ENCODE results near the gene RGP1.
A peak's percentile ranks its signal among the peaks of the same experiment; 100 is the strongest.

The RGP1 gene

DNA sequence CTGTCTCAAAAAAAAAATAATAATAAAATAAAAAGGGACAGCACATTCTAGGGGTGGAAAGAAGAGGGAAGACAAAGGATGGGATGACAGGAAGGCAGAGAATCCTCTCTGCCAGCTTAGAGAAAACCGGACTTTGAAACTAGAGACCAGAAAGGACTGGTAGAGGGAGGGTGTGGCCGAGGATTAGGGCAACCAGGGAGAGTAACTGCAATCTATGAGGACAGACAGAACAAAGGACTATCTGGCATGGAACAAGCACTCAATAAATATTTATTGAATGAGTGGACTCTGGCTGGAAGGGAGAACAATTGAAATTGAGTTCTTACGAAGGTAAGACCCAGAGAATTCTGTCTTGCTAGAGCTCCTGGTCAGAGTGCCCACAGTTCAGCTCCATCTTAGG is 2.5 kb upstream of the RGP1 start:
- CTCF ChIA-PET: interaction anchor here (0.6 to 0.9 kb wide), 2 partner anchors 11 to 87 kb away, joined by 3 to 5 read pairs; no protein-coding TSS in a partner anchor

DNA sequence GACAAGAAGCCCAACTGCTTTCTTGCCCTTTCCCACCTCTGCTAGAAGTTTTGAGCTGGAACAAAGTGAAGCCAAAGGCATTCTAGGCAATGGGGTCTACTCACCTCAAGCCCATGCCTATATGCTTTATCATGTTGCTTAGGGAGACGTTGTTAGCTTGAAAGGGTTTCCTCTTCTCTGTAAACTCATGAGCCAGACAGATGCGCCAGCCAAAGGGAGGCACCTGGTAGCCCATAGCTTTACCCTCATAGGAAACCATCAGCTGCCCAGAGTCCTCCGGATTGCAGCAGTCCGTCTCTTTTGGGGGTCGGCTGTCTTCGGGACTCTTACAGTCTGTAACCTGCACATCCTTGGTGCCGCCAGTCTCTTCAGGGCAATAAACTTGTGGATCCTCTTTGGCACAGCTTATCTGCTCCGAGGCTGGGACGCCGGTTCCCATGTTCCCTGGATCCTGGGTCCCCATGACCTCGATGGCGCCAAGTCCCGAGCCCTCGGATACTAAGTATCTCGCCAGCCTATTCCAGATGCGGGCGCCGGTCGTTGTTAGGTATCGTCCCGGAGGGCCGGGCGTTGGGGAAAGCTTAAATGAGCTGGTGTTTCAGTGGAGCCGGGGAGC is 737 bp upstream of the RGP1 start:
- no peak for TF ChIP-seq CTCF (conservative IDR thresholded peaks at IDR 0.05; ENCODE audit: low read depth)
- CTCF ChIA-PET: interaction anchor here (0.6 to 1.6 kb wide), 4 partner anchors 10 to 78 kb away, joined by 3 to 10 read pairs (median 6); no protein-coding TSS in a partner anchor
- POLR2A ChIA-PET (ENCODE audit: low non-redundant PET): interaction anchor here (0.6 to 2.3 kb wide), 2 partner anchors 16 to 103 kb away, joined by 5 to 13 read pairs; partner anchors contain the start of genes CREB3 and TLN1
- peak overlapping the region; percentile 88 for H3K27ac ChIP-seq
- no peak for DNase-seq (ENCODE audit: low spot score)

More for the DNA sequence above, 2.5 kb upstream of the RGP1 start:
- POLR2A ChIA-PET (ENCODE audit: low non-redundant PET): no interaction called here
- 0 out of 2 replicates have a peak overlapping the region, but pooled peaks have one; percentile 9 for H3K27ac ChIP-seq
- TF ChIP-seq CTCF (conservative IDR thresholded peaks at IDR 0.05; ENCODE audit: low read depth): no peak
- DNase-seq (ENCODE audit: low spot score): no peak

- peak overlapping the region; percentile 88 for H3K27ac ChIP-seq
- DNase-seq (ENCODE audit: low spot score): no peak
- ChIA-PET POLR2A (ENCODE audit: low non-redundant PET) (interaction anchor here (0.6 to 2.3 kb wide), 4 partner anchors 10 to 84 kb away, joined by 5 to 13 read pairs (median 7); partner anchors contain the start of genes CREB3 and TLN1), CTCF (interaction anchor here (1.0 kb wide), 1 partner anchor 13 kb away, joined by 4 read pairs; no protein-coding TSS in a partner anchor)
- TF ChIP-seq CTCF (conservative IDR thresholded peaks at IDR 0.05; ENCODE audit: low read depth): no peak
Measured at GRCh38 chr9:35749515-35750255, 598 bp downstream of the RGP1 start.

DNA sequence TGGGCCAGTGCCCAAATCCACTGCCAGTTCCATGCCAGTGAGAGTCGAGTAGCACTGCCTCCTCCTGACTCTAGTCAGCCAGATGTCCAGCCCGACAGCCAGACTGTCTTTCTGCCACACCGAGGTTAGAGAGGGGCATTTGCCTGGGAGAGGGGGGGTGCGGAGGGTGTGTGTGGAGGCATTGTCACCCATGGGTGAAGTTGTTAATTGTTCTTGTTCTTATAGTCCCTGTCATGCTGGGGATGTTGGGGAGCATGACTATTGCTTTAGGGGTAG is 1.1 kb downstream of the RGP1 start:
- CTCF ChIA-PET: interaction anchor here (1.0 kb wide), 1 partner anchor 14 kb away, joined by 4 read pairs; no protein-coding TSS in a partner anchor
- no peak for DNase-seq (ENCODE audit: low spot score)
- POLR2A ChIA-PET (ENCODE audit: low non-redundant PET): interaction anchor here (1.0 to 2.3 kb wide), 2 partner anchors 9 to 18 kb away, joined by 7 to 13 read pairs; partner anchors contain the start of genes CREB3 and TLN1
- TF ChIP-seq CTCF (conservative IDR thresholded peaks at IDR 0.05; ENCODE audit: low read depth): no peak
- peak overlapping the region; percentile 88 for H3K27ac ChIP-seq

GRCh38 chr9:35753466-35753865 is 4.4 kb downstream of the RGP1 start:
- no peak for TF ChIP-seq CTCF (conservative IDR thresholded peaks at IDR 0.05; ENCODE audit: low read depth)
- no peak overlapping the region for H3K27ac ChIP-seq
- no peak for DNase-seq (ENCODE audit: low spot score)
- POLR2A ChIA-PET (ENCODE audit: low non-redundant PET): no interaction called here
- CTCF ChIA-PET: interaction anchor here (0.7 kb wide), 1 partner anchor 9 kb away, joined by 3 read pairs; no protein-coding TSS in a partner anchor

DNA sequence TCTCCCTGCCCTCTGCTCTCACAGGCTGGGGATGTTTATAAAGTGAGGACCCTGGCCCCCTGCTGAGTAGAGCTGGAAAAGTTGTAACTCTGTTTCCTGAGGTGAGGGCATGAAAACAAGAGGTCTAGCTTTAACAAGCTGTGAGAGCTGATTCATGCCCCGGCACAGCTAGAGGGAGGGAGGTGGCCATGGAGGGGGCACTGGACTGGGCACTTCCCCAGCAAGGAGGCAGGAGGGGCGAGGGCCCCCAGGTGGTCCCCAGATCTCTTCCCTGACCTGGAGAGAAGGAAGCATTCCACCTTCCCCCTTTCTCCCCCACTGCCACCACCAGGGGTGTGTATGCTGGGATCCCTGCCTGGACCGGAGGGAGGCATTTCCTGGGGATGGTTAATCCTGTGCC is 5.2 kb downstream of the RGP1 start, which contains the start of gene MSMP:
MSMP (minus strand) TSS at position 13 of the 400 bp plus-strand sequence. CDS start 147 bp downstream, outside the sequence.
- no peak for TF ChIP-seq CTCF (conservative IDR thresholded peaks at IDR 0.05; ENCODE audit: low read depth)
- ChIA-PET POLR2A (ENCODE audit: low non-redundant PET) (no interaction called here), CTCF (interaction anchor here (0.5 to 0.6 kb wide), 3 partner anchors 24 to 109 kb away, joined by 3 to 6 read pairs (median 3); no protein-coding TSS in a partner anchor)
- H3K27ac ChIP-seq: peak within 1 kb of the TSS; percentile 13
- DNase-seq (ENCODE audit: low spot score): no peak

All from RWPE1 (cell line).